H1 (cell line): ENCODE measurements around the gene ACTR8. TPM values are rescaled to one million over a fixed set of nuclear protein-coding genes. Genes with fewer than 3 reads are reported as not detected.

Source experiments
- ATF3 ChIP-seq: IDR thresholded peaks from 2 replicates; pipeline ENCODE4 v1.6.1; 2011; ENCODE audit warnings: low read depth, mild to moderate bottlenecking, low read length; ENCODE audit not compliant: insufficient read depth
- CTBP2 ChIP-seq: IDR thresholded peaks from 2 replicates; pipeline ENCODE4 v1.7.0; 2011; ENCODE audit warnings: borderline replicate concordance, mild to moderate bottlenecking, moderate library complexity, mixed read lengths, low read length; ENCODE audit not compliant: insufficient read depth, insufficient read length
- EGR1 ChIP-seq: IDR thresholded peaks from 2 replicates; pipeline ENCODE4 v1.6.1; 2011; ENCODE audit warnings: low read depth, low read length, borderline replicate concordance
- JUND ChIP-seq: IDR thresholded peaks from 2 replicates; pipeline ENCODE4 v1.6.1; 2011; ENCODE audit warnings: mild to moderate bottlenecking, improper control_type of control experiment, low read length
- NRF1 ChIP-seq: IDR thresholded peaks from 2 replicates; pipeline ENCODE4 v1.6.1; 2011; ENCODE audit warnings: mild to moderate bottlenecking, low read depth, low read length, improper control_type of control experiment
- RBBP5 ChIP-seq: IDR thresholded peaks from 2 replicates; pipeline ENCODE4 v1.7.1; 2012; ENCODE audit warnings: low read depth, mild to moderate bottlenecking, inconsistent platforms, low read length, moderate library complexity, borderline replicate concordance
- SAP30 ChIP-seq: fragments of 300-600 bp; sonication (generic); IDR thresholded peaks from 2 replicates; pipeline ENCODE4 v1.7.1; 2012; ENCODE audit warnings: low read length, moderate library complexity, mild to moderate bottlenecking, inconsistent platforms; ENCODE audit not compliant: insufficient read depth, insufficient replicate concordance
- polyA plus RNA-seq, 7 experiments: library from polyadenylated mRNA; depleted of rRNA in 3 of 7; stranded (reverse) in 5 of 7; unstranded in 2 of 7; fragments of >200 nt in 5 of 7; fragments of 200-250 nt in 2 of 7; gene quantifications; 1 replicate in 5 of 7; 2 replicates in 1 of 7; 4 replicates in 1 of 7; pipeline versions ENCODE4 v1.2.1 to v1.2.3, GENCODE V29; 2011 to 2013; ENCODE audit warnings: missing spikeins in 2 of 7, mixed read lengths in 2 of 7
- total RNA-seq: library from RNA; stranded (reverse); fragmentation: NEBNext Ultra II Directional; extraction: Animal tissue kit (Norgen Biotek cat#: 25700); gene quantifications from 2 replicates; pipeline ENCODE4 v1.2.1, GENCODE V29; 2021

The ACTR8 gene
- total and polyA plus RNA-seq, 2 of the 8 experiments (the other 6 are each of a cell fraction or from before 2014, with no cell fraction given): 8.3 to 26.9 TPM

- TF ChIP-seq RBBP5 (no peak), EGR1 (no peak), JUND (no peak), SAP30 (no peak), CTBP2 (no peak), ATF3 (no peak), NRF1 (no peak)
- TF ChIP-seq, all 59 proteins: peak for 0
Observed at GRCh38 chr3:53892286-53892637, 10.3 kb upstream of the ACTR8 start (continued).
